Testis (tissue), 2 donors: ENCODE measurements around the gene RXRA.

ENCODE experiments used
- POLR2A ChIP-seq: fragments of 450-650 bp; IDR thresholded peaks from one replicate; pipeline ENCODE4 v1.6.1; 2017; ENCODE audit warnings: antibody characterized with exemption, mild to moderate bottlenecking, moderate library complexity
- TF ChIP-seq, protein P1 (sequence below), 3 experiments: fragments of 450-650 bp in 2 of 3; fragments of 200-600 bp in 1 of 3; sonication (generic) in 1 of 3; IDR thresholded peaks; one replicate each; pipeline ENCODE4 v1.5.1; 2016 to 2019; ENCODE audit warnings: antibody characterized with exemption in 3 of 3, mild to moderate bottlenecking in 2 of 3, moderate library complexity in 1 of 3

DNA sequence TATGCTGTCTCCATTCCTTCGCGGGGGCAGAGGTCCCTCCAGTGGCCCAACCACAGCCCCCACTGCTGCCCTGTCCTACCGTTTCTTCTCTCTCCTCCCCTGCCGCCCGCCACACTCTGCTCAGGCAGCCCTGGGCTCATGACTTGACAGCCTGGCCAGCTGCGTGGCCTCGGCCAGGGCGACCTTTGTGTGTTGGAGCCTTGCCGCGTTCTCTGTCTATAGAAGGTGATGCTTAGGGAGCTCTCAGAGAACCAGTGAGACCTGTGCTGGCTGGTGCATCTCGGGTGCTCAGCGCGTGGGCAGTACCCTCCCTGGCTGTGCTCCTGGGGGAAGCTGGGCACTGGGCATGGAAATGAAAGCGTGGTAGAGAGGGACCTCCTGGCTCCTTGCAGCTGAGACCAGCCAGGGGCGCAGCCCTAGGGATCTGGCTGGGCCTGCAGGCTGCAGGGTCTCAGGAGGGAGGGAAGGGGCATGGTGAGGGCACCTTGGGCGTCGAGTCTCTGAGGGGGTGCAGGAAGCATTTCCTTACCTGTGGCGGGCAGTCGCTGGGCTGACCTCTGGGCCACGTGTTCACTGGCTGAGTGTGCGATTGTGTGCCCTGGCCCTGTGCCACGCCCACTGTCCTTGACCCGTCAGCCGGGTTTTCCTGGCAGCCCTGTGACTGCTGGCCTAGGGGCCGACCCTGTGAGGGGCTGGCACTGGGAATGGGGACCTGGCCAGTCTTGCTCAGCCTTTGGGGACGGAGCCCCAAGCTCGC, 50.3 kb downstream of the RXRA start:
- TF ChIP-seq, protein P1, sequence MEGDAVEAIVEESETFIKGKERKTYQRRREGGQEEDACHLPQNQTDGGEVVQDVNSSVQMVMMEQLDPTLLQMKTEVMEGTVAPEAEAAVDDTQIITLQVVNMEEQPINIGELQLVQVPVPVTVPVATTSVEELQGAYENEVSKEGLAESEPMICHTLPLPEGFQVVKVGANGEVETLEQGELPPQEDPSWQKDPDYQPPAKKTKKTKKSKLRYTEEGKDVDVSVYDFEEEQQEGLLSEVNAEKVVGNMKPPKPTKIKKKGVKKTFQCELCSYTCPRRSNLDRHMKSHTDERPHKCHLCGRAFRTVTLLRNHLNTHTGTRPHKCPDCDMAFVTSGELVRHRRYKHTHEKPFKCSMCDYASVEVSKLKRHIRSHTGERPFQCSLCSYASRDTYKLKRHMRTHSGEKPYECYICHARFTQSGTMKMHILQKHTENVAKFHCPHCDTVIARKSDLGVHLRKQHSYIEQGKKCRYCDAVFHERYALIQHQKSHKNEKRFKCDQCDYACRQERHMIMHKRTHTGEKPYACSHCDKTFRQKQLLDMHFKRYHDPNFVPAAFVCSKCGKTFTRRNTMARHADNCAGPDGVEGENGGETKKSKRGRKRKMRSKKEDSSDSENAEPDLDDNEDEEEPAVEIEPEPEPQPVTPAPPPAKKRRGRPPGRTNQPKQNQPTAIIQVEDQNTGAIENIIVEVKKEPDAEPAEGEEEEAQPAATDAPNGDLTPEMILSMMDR (IDR thresholded peaks at IDR 0.05): no peak
- no peak for TF ChIP-seq POLR2A
